Right lobe of liver (tissue), 4 donors: ENCODE measurements around the gene P4HA2.

Experiments used
- CTCF ChIP-seq, 4 donors: fragments of 200-600 bp in 3 of 4; fragments of 450-650 bp in 1 of 4; IDR thresholded peaks; one replicate each; pipeline versions ENCODE4 v1.5.1 to v1.8.0; 2016 to 2022; ENCODE audit warnings: antibody characterized with exemption in 4 of 4, mild to moderate bottlenecking in 2 of 4
- POLR2A ChIP-seq: fragments of 450-650 bp; IDR thresholded peaks from one replicate; pipeline ENCODE4 v1.6.1; 2017; ENCODE audit warnings: antibody characterized with exemption, mild to moderate bottlenecking
- donor health status: DM: no; HTN: no; CAD: no.
- donor health status: DM: no; HTN: no; CAD: no.
- donor health status: DM: no; HTN: yes; CAD: no.

GRCh38 chr5:132143148-132143547, 84.5 kb downstream of the P4HA2 start:
- TF ChIP-seq CTCF (IDR thresholded peaks at IDR 0.05) = no peak
- no peak for TF ChIP-seq POLR2A
